Measurements from ENCODE around the gene NHSL2. TPM values are rescaled to one million over a fixed set of nuclear protein-coding genes. Genes with fewer than 3 reads are reported as not detected.

NHSL2 gene
- total RNA-seq, 1 experiment from 2014 or later, result 0.58 TPM

GRCh38 chrX:71999535-71999934, 88.9 kb downstream of the NHSL2 start:
- intact Hi-C loops (cut with micrococcal nuclease; ENCODE audit: unreplicated experiment), result no loop called here
- ChIA-PET POLR2A (ENCODE audit: low non-redundant PET) (no interaction called here), CTCF (interaction anchor here (0.6 kb wide), 1 partner anchor 128 kb away, joined by 3 read pairs; no protein-coding TSS in a partner anchor)
- BruUV-seq (replicated peaks), result no TSS peak
- Histone ChIP-seq H3K36me3 (ENCODE audit: insufficient read depth, low read length, poor library complexity, severe bottlenecking) (no peaks in the 10 kb centered on the region), H3K27ac (ENCODE audit: low read depth, low read length, poor library complexity, severe bottlenecking) (no peak overlapping the region), H3K27me3 (replicated peaks; ENCODE audit: insufficient read depth, low read depth, low read length, poor library complexity) (no peaks in the 10 kb centered on the region), H3K9me3 (ENCODE audit: low read depth, low read length, poor library complexity, severe bottlenecking) (no peaks in the 10 kb centered on the region), H3K4me3 (ENCODE audit: low read depth, low read length, poor library complexity, severe bottlenecking) (no peak overlapping the region), H3K4me1 (ENCODE audit: insufficient read depth, low read length, poor library complexity, severe bottlenecking) (peaks cover 17% of the 10 kb centered on the region)
- no peak for DNase-seq (ENCODE audit: low spot score)
- TF ChIP-seq CTCF (conservative IDR thresholded peaks at IDR 0.05; ENCODE audit: low read depth, low read length) (no peak), EZH2 (IDR thresholded peaks at IDR 0.05; ENCODE audit: borderline replicate concordance, low read depth, low read length, poor library complexity, severe bottlenecking) (no peak)

DNA sequence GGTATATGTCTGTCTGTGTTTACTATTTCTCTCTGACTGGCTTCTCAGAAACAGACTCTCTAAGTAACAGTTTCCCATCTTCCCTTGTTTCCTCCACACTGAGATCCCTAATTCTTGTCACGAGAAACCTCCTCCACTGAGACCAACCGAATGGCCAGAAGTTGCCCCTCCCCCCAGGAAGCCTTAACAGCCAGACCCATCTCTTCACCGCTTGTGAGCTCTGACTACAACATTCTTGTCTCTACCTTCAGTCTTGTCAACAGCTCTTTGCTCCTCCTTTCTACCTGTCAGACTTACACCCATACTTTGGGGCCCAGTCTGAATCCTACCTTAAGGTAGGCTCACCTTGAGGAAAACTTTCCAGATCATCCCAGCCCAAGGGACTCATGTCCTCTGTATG, 90.8 kb downstream of the NHSL2 start:
- ChIA-PET CTCF (no interaction called here), POLR2A (ENCODE audit: low non-redundant PET) (no interaction called here)
- Histone ChIP-seq H3K27ac (ENCODE audit: low read depth, low read length, poor library complexity, severe bottlenecking) (no peak overlapping the region), H3K4me3 (ENCODE audit: low read depth, low read length, poor library complexity, severe bottlenecking) (no peak overlapping the region), H3K9me3 (ENCODE audit: low read depth, low read length, poor library complexity, severe bottlenecking) (no peaks in the 10 kb centered on the region), H3K36me3 (ENCODE audit: insufficient read depth, low read length, poor library complexity, severe bottlenecking) (no peaks in the 10 kb centered on the region), H3K4me1 (ENCODE audit: insufficient read depth, low read length, poor library complexity, severe bottlenecking) (peaks cover 20% of the 10 kb centered on the region), H3K27me3 (replicated peaks; ENCODE audit: insufficient read depth, low read depth, low read length, poor library complexity) (no peaks in the 10 kb centered on the region)
- intact Hi-C loops (cut with micrococcal nuclease; ENCODE audit: unreplicated experiment), result no loop called here
- BruUV-seq (replicated peaks), result no TSS peak
- DNase-seq (ENCODE audit: low spot score), result no peak
- TF ChIP-seq CTCF (conservative IDR thresholded peaks at IDR 0.05; ENCODE audit: low read depth, low read length) (no peak), EZH2 (IDR thresholded peaks at IDR 0.05; ENCODE audit: borderline replicate concordance, low read depth, low read length, poor library complexity, severe bottlenecking) (no peak)

DNA sequence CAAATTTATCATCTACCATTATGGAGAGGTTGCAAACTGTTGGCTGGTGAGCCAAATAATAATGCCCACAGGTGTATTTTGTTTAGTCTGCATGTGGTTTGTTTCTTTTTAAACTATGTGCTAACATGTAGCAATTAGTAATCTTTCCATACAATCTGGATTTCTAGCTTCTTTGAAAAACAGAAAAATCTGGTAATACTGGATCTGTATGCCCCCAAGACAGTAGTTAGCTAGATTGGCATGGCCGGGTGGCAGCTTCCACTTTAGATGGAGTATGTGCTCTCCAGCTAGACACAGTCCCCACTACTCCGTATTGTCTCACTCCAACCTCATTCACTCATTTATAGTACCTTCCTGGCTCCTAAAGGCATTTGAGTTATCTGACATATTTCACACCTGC, 91.3 kb downstream of the NHSL2 start:
- DNase-seq (ENCODE audit: low spot score), result no peak
- BruUV-seq (replicated peaks), result no TSS peak
- H3K36me3 ChIP-seq (ENCODE audit: insufficient read depth, low read length, poor library complexity, severe bottlenecking), result no peaks in the 10 kb centered on the region
- no peaks in the 10 kb centered on the region for H3K9me3 ChIP-seq (ENCODE audit: low read depth, low read length, poor library complexity, severe bottlenecking)
- no peaks in the 10 kb centered on the region for H3K27me3 ChIP-seq (replicated peaks; ENCODE audit: insufficient read depth, low read depth, low read length, poor library complexity)
- intact Hi-C loops (cut with micrococcal nuclease; ENCODE audit: unreplicated experiment), result no loop called here
- TF ChIP-seq EZH2 (IDR thresholded peaks at IDR 0.05; ENCODE audit: borderline replicate concordance, low read depth, low read length, poor library complexity, severe bottlenecking), result no peak
- TF ChIP-seq CTCF (conservative IDR thresholded peaks at IDR 0.05; ENCODE audit: low read depth, low read length), result no peak
- no peak overlapping the region for H3K27ac ChIP-seq (ENCODE audit: low read depth, low read length, poor library complexity, severe bottlenecking)
- H3K4me1 ChIP-seq (ENCODE audit: insufficient read depth, low read length, poor library complexity, severe bottlenecking), result peaks cover 20% of the 10 kb centered on the region
- no peak overlapping the region for H3K4me3 ChIP-seq (ENCODE audit: low read depth, low read length, poor library complexity, severe bottlenecking)
- ChIA-PET POLR2A (ENCODE audit: low non-redundant PET) (no interaction called here), CTCF (no interaction called here)

All from A673 (cell line).